Right lung (tissue), 10 donors: ENCODE data around the gene HTR1D. TPM values are rescaled to one million over a fixed set of nuclear protein-coding genes. Genes with fewer than 3 reads are reported as not detected.
"Not testable (repeated sequence)": the region's sequence is repeated elsewhere in the genome, so short reads cannot be mapped to it uniquely, and the experiment has no call there.

Source experiments
- DNase-seq, 2 donors: peaks; one replicate each; pipeline ENCODE4 v3.0.0-alpha.2; 2013
- long read RNA-seq, 8 donors: transcript quantifications; one replicate each; lab custom pipeline, GENCODE V29; 2026
- polyA plus RNA-seq, 5 donors: library from polyadenylated mRNA; unstranded; fragments of 120-200 nt; gene quantifications; one replicate each; pipeline versions ENCODE4 v1.2.1 to v1.2.3, GENCODE V29; 2013; ENCODE audit warnings: inconsistent platforms in 1 of 5, low replicate concordance in 1 of 5; ENCODE audit not compliant: insufficient read length in 5 of 5, insufficient read depth in 1 of 5

Gene HTR1D, protein sequence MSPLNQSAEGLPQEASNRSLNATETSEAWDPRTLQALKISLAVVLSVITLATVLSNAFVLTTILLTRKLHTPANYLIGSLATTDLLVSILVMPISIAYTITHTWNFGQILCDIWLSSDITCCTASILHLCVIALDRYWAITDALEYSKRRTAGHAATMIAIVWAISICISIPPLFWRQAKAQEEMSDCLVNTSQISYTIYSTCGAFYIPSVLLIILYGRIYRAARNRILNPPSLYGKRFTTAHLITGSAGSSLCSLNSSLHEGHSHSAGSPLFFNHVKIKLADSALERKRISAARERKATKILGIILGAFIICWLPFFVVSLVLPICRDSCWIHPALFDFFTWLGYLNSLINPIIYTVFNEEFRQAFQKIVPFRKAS
- polyA plus RNA-seq = under 1 TPM; 0.08 to 0.34 (median 0.19) TPM
- long read RNA-seq, donor 1 = 0 reads
- long read RNA-seq, donor 2, partial matches to known transcripts = 0 of 1 reads
- long read RNA-seq, donor 2, other reads (novel, unspliced or antisense) = 0 of 1 reads
- long read RNA-seq, donor 3, partial matches to known transcripts = 0 of 1 reads
- long read RNA-seq, donor 3, other reads (novel, unspliced or antisense) = 0 of 1 reads
- long read RNA-seq, donor 4 = 0 reads
- long read RNA-seq, donor 5 = 0 reads
- long read RNA-seq, donor 6 = 0 reads
- long read RNA-seq, donor 7 = 0 reads
- long read RNA-seq, donor 8, partial matches to known transcripts = 0 of 1 reads
- long read RNA-seq, donor 8, other reads (novel, unspliced or antisense) = 0 of 1 reads

DNA sequence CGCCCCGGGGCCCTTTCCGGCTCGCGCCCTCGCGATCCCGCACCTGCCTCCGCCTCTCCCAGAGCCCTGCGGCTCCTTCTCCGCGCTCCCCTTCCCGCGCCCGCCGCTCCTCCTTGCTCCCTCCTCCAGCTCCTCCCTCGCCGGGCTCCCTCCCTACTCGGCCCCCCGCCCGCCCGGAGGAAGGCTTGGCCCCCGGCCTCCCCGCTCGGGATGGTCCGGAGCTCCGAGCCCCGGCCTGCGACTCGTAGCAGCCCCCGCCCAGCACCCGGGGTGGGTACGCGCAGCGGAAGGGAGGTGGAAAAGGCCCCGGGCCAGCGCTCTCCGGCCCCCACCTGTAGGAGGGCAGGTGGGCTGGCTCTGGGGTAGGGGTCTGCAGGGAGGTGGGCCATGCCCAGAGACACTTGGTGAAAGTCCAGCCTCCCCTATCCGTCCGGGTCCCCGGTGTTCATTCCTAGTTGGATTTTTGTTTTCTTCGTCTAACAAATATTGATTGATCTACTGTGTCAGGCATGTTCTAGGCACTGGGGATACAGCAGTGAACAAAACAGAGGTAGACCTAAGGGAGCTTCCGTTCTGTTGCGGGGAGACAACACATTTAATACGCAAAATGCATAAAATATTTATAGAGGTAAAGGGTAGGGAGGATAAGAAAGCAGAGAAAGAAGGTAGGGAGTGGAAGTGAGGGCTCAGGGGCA is at the start of gene HTR1D:
Gene HTR1D (minus strand): TSS at position 82 of the 695 bp plus-strand sequence. CDS start 23,283 bp downstream, outside the sequence.
- no peak for DNase-seq

GRCh38 chr1:23263380-23263887 is 46.1 kb upstream of the HTR1D start:
- no peak for DNase-seq

DNA sequence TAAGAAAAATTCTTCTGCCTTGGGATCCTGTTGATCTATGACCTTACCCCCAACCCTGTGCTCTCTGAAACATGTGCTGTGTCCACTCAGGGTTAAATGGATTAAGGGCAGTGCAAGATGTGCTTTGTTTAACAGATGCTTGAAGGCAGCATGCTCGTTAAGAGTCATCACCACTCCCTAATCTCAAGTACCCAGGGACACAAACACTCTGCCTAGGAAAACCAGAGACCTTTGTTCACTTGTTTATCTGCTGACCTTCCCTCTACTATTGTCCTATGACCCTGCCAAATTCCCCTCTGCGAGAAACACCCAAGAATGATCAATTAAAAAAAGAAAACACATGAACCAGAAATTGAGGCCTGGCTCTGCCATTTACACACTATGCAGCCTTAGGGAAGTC is 40.8 kb upstream of the HTR1D start:
- not testable (repeated sequence) for DNase-seq

DNA sequence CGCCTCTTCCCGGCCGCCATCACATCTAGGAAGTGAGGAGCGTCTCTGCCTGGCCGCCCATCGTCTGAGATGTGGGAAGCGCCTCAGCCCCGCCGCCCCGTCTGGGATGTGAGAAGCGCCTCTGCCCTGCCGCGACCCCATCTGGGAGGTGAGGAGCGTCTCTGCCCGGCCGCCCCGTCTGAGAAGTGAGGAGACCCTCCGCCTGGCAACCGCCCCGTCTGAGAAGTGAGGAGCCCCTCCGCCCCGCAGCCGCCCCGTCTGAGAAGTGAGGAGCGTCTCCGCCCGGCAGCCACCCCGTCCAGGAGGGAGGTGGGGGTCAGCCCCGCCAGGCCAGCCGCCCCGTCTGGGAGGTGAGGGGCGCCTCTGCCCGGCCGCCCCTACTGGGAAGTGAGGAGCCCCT is 40.1 kb upstream of the HTR1D start:
- DNase-seq = not testable (repeated sequence)

DNA sequence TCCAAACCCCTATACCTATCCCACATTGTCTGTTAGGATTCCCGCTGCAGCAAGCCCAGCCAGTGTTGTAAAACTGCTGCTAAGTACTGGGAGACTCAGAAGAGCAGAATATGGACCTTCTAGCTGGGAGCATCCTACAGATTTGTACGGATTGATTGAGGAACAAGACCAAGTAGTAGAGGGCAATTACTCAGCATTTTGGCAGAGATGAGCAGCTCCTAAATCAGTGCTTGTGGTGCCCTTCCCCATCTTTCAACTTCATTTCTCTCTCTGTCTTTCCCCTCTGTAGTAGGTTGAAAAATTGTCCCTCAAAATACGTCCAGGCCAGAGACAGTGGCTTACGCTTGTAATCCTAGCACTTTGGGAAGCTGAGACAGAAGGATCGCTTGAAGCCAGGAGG is 37.3 kb upstream of the HTR1D start:
- DNase-seq = no peak

- no peak for DNase-seq
Measured at GRCh38 chr1:23251812-23252211, 34.5 kb upstream of the HTR1D start.

DNA sequence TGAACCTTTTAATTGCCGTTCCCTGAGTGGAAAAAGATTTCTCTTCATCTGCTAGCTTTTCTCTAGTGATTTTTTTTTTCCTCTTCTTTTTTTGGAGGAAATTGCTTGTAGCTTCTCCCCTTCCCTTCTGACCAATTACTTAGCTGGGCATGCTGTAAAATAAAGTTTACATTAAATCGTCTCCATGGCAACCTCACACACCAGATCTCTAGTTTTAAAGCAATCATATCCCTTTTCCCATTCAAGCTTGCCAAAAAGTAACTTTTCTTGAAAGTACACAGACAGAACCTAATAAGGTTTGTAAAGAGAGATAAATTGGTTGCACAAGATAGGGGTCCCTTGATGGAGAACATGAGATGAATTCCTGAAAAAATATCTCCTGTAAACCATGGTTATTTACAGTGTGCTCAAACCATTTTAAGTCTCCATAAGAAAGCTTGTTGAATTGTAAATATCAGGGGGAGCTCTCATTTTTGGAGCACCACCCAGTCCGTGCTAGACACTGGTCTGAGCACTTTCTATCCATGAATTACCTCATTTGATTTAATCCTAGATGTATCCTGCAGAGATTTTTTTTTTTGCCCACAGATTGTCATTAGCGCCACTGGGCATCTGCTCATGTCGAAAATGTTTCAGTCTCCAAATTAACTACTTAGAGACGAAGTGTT is 32.6 kb upstream of the HTR1D start:
- DNase-seq = peak; percentile 71 to 79

- DNase-seq = no peak
Measured at GRCh38 chr1:23247276-23247675, 30.0 kb upstream of the HTR1D start.

- no peak for DNase-seq
Measured at GRCh38 chr1:23246274-23246673, 29.0 kb upstream of the HTR1D start.

DNA sequence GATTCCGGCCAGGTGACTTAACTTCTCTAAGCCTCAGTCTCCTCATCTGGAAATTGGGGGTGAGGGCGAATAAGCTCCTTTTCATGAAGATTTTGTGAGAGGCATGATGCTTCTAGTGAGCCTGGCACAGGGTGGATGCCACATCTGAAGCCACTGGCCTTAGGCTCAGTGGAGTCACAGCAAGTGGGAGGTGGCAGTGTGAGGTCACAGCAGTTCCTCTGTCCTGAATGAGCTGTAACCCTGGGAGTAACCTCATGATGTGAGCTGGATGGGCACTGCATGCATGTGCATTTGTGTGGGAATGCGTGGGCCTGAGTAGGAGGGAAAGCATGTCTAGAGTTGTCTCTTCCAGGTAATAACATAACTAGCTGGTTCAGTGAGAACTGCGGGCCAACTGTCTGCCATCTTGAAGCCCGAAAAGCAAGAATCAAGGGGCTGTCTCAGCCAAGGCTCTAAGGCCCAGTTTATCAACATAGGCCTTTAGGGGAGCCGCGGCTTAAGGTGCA is 27.0 kb upstream of the HTR1D start:
- DNase-seq = no peak

GRCh38 chr1:23242414-23242813 is 25.1 kb upstream of the HTR1D start:
- no peak for DNase-seq

- DNase-seq = no peak
Measured at GRCh38 chr1:23239638-23240295, 22.5 kb upstream of the HTR1D start.

DNA sequence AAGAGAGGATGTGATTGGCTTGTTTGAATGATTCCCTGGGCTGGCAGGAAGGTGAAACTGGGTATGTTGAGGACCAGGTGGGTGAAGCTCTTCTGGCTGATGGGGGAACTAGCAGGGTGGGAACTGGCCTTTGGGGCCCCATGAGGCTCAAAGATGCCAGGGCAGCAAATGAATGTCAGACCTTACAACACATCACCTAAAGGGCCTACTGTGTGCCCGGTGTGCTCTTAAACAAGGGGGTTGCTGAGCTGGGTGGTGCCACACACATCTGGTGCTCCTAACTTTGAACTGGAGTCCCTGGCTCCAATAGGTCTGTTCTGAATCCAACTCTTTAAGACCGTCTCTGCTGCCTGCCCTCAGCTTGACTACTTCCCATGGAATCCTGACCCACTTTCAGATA is 21.3 kb upstream of the HTR1D start:
- no peak for DNase-seq

- DNase-seq = no peak
Measured at GRCh38 chr1:23237508-23237907, 20.2 kb upstream of the HTR1D start.

DNA sequence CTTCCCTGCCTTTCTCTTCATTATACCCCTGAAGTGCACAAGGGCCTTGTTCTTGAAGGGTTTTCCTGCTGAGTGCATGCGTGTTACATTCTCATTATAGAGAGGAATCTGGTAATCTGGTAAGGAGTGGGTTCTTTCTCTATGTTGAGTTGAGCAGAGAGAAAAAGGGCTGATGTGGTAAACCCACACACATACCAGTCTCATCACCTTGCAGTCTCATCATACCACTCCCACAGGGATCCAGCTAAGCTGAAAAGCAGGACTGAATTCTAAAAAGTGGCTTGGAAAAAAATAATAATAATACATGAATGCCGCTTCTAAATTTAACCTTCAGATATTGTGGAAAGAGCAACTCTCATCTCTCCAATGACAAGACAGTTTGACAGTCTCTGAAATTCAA is 10.5 kb upstream of the HTR1D start:
- DNase-seq = no peak

- DNase-seq = peak in 1 of 2 donors; percentile 11
Measured at GRCh38 chr1:23224739-23225648, 7.7 kb upstream of the HTR1D start.

- not testable (repeated sequence) for DNase-seq
Measured at GRCh38 chr1:23223963-23224362, 6.7 kb upstream of the HTR1D start.

- not testable (repeated sequence) for DNase-seq
Measured at GRCh38 chr1:23223490-23223951, 6.2 kb upstream of the HTR1D start.

- no peak for DNase-seq
Measured at GRCh38 chr1:23222742-23223141, 5.4 kb upstream of the HTR1D start.
